ENCODE data around the gene GIGYF1. TPM values are rescaled to one million over a fixed set of nuclear protein-coding genes. Genes with fewer than 3 reads are reported as not detected.
A peak's percentile ranks its signal among the peaks of the same experiment; 100 is the strongest.
"Not testable (repeated sequence)": the region's sequence is repeated elsewhere in the genome, so short reads cannot be mapped to it uniquely, and the experiment has no call there.

The GIGYF1 gene
- total RNA-seq, 2 donors from 2014 or later = 23.1 to 25.8 TPM

DNA sequence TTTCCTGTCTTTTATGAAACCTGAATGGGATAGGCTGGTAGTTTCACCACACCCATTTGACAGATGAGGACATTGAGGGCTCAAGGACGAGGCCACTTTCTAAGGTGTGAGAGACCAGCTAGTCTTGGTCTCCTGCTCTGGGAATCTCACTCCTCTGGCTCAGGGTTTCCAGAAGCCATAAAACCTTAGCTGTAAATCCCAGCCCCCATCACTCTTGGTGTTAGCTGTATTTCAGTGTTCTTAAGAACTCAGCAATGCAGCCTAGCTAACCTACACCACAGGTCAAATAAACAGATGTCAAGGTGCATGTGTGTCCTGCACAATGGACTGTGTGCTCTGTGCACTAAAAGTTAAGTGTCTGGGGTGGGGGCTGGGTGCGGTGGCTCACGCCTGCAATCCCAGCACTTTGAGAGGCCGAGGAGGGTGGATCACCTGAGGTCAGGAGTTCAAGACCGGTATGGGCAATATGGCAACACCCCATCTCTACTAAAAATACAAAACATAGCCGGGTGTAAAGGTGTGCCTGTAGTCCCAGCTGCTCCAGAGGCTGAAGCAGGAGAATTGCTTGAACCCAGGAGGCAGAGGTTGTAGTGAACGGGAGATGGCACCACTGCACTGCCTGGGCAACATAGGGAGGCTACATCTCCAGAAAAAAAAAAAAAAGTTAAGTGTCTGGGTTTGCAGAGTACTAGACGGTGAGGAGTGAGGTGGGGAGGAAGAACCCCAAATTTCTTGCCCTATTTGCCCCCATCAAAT, 25.7 kb upstream of the GIGYF1 start:
- intact Hi-C loops (cut with DNase I) = loop anchor here in 1 of 2 donors (10.0 kb wide), 1 partner anchor 135 kb away; the partner anchor contains the start of gene SLC12A9
- DNase-seq (ENCODE audit: low spot score) = no peak

DNA sequence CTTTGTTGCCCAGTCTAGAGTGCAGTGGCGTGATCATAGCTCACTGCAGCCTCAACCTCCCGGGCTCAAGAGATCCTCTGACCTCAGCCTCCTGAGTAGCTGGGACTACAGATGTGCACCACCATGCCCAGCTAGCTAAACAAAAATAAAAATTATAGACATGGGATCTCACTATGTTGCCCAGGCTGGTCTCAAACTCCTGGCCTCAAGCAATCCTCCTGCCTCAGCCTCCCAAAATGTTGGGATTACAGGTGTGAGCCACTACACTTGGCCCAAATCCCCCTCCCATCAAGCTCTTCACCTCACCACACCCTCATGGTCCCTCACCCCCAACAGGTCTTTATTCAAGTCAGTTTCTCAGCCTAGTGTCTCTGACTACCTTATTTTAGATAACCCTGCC, 23.0 kb upstream of the GIGYF1 start:
- DNase-seq (ENCODE audit: low spot score); intact Hi-C loops (cut with DNase I): not testable (repeated sequence)

- intact Hi-C loops (cut with DNase I) = no loop called here
- no peak for DNase-seq (ENCODE audit: low spot score)
These were observed 20.7 kb upstream of the GIGYF1 start for GRCh38 chr7:100714725-100715124.

GRCh38 chr7:100711369-100711768, 17.3 kb upstream of the GIGYF1 start:
- intact Hi-C loops (cut with DNase I) = no loop called here
- no peak for DNase-seq (ENCODE audit: low spot score)

- intact Hi-C loops (cut with DNase I) = no loop called here
- no peak for DNase-seq (ENCODE audit: low spot score)
These were observed 16.4 kb upstream of the GIGYF1 start for GRCh38 chr7:100710452-100710851.

- intact Hi-C loops (cut with DNase I) = loop anchor here in 1 of 2 donors (5.0 kb wide), 1 partner anchor 144 kb away; the partner anchor contains the start of gene SLC12A9
These were observed 14.3 kb upstream of the GIGYF1 start for GRCh38 chr7:100708395-100708794.

GRCh38 chr7:100706672-100707311, 12.7 kb upstream of the GIGYF1 start:
- DNase-seq (ENCODE audit: low spot score) = no peak
- intact Hi-C loops (cut with DNase I) = loop anchor here in 1 of 2 donors (5.0 kb wide), 1 partner anchor 146 kb away; the partner anchor contains the start of gene SLC12A9

More at GRCh38 chr7:100708395-100708794, 14.3 kb upstream of the GIGYF1 start:
- DNase-seq (ENCODE audit: low spot score) = no peak

GRCh38 chr7:100705753-100706671, 12.0 kb upstream of the GIGYF1 start, which contains the start of gene POP7:
Gene POP7, plus strand, starts transcription at chr7:100706121. Its CDS starts 710 bp downstream, at chr7:100706831.
- intact Hi-C loops (cut with DNase I) = loop anchor here in 1 of 2 donors (5.0 kb wide), 1 partner anchor 146 kb away; the partner anchor contains the start of gene SLC12A9
- peak; percentile 100 for DNase-seq (ENCODE audit: low spot score)

GRCh38 chr7:100705320-100705752, 11.3 kb upstream of the GIGYF1 start:
- intact Hi-C loops (cut with DNase I) = loop anchor here in 1 of 2 donors (5.0 kb wide), 1 partner anchor 147 kb away; the partner anchor contains the start of gene SLC12A9
- peak; percentile 93 for DNase-seq (ENCODE audit: low spot score)

GRCh38 chr7:100701089-100701488, 7.0 kb upstream of the GIGYF1 start:
- intact Hi-C loops (cut with DNase I); DNase-seq (ENCODE audit: low spot score): not testable (repeated sequence)

DNA sequence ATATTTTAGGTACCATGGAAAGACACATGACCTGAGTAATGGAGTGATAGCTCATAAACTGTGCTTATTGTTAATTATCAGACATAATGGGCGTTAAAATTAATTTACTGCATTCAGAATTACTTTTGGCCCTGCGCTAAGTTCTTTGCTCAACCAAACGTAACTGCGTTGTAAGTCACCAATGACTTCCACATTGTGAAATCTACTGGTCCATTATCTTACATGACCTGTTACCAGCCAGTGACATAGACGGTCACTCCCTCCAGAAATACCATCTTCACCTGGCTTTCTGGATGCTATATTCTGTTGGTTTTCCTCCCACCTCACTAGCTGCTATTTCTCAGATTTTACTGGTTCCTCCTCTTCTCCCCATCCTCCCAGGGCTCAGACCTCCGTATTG, 5.0 kb upstream of the GIGYF1 start:
- DNase-seq (ENCODE audit: low spot score) = no peak
- intact Hi-C loops (cut with DNase I) = no loop called here

GRCh38 chr7:100696123-100696521, 2.1 kb upstream of the GIGYF1 start:
- no peak for DNase-seq (ENCODE audit: low spot score)
- intact Hi-C loops (cut with DNase I) = no loop called here

GRCh38 chr7:100693312-100694097, 545 bp downstream of the GIGYF1 start:
- DNase-seq (ENCODE audit: low spot score) = no peak
- intact Hi-C loops (cut with DNase I) = loop anchor here (5.0 kb wide), 3 partner anchors 91 to 211 kb away; partner anchors contain the start of genes NYAP1 (in 1 of the 2) and PCOLCE (in 1 of the 2)

GRCh38 chr7:100692578-100692961, 1.5 kb downstream of the GIGYF1 start:
- no peak for DNase-seq (ENCODE audit: low spot score)
- intact Hi-C loops (cut with DNase I) = loop anchor here (5.0 kb wide), 3 partner anchors 90 to 210 kb away; partner anchors contain the start of genes NYAP1 (in 1 of the 2) and PCOLCE (in 1 of the 2)

- peak; percentile 94 for DNase-seq (ENCODE audit: low spot score)
- intact Hi-C loops (cut with DNase I) = loop anchor here (5.0 kb wide), 3 partner anchors 90 to 210 kb away; partner anchors contain the start of genes NYAP1 (in 1 of the 2) and PCOLCE (in 1 of the 2)
These were observed 2.1 kb downstream of the GIGYF1 start for GRCh38 chr7:100691676-100692577.

- DNase-seq (ENCODE audit: low spot score) = no peak
- intact Hi-C loops (cut with DNase I) = loop anchor here (5.0 kb wide), 4 partner anchors 87 to 217 kb away; partner anchors contain the start of genes NYAP1 (in 1 of the 2) and PCOLCE (in 1 of the 2)
These were observed 4.6 kb downstream of the GIGYF1 start for GRCh38 chr7:100689230-100690135.
